GM19438 (cell line): Measurements from ENCODE around the gene DDX56.
"Not testable (repeated sequence)": the region's sequence is repeated elsewhere in the genome, so short reads cannot be mapped to it uniquely, and the experiment has no call there.

Experiments
- ATAC-seq: cut with Tn5 transposase; IDR thresholded peaks from one replicate; pipeline ENCODE4 v1.9.1; 2021; ENCODE audit warnings: low read depth; ENCODE audit not compliant: unreplicated experiment

DDX56 gene

GRCh38 chr7:44599222-44599621, 25.5 kb upstream of the DDX56 start:
- no peak for ATAC-seq

- not testable (repeated sequence) for ATAC-seq
These were observed 23.5 kb upstream of the DDX56 start for GRCh38 chr7:44597181-44597580.

DNA sequence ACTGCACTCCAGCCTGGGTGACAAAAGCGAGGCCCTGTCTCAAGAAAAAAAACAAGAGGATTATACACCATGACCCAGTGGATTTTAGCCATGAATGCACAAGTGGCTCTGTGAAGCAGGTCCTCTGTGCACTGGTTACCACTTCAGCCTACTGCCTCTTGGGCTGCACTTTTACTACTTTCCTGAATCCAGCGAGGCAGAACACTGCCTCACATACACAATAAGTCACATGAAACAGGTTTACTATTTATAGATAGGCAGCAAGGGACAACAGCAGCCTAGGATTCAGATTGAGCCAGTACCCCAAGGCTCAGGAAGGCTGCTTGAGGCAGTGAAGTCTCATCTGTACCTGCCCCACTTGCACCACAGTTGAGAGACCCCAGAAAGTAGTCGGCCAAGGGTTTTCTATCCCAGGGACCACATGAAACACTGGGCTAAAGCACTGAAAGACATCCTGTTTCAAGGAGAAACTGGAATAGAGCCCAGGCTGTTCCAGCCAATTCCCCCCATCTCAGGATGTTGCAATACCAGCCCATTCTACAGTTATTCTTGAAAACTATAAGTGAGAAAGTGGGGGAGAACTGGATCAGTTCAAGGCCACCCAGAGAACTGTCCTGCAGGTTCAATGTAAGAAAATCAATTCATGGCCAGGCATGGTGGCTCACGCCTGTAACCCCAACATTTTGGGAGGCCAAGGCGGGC, 22.4 kb upstream of the DDX56 start:
- ATAC-seq, result no peak

- ATAC-seq, result no peak
These were observed 17.2 kb upstream of the DDX56 start for GRCh38 chr7:44590910-44591309.

GRCh38 chr7:44587843-44588711, 14.4 kb upstream of the DDX56 start:
- no peak for ATAC-seq

DNA sequence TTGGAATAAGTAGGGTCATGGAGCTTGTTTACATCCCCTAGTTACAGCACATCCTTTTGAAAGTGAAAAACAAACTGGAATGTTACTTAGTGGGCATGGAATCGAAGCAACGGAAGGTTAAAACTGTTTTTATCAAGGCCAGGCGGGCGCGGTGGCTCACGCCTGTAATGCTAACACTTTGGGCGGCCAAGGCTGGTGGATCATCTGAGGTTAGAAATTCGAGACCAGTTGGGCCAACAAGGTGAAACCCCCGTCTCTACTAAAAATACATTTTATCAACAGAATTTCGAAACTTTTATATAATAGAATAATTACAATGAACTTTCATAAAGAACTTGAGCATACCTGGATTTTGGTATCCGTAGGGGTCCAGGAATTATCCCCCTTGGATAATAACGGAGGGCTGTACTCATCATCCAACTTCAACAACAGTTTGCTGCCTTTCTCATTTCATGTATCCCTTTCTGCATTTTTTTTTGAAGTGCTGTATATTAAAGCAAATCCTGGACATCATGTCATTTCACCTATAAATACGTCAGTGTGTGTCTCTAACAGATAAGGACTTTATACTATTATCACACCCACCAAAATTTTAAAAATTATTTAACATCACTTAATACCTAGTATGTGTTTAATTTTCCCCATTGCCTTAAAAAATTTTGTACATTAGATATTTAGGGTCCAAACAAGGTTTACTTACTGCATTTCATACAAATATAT, 9.6 kb upstream of the DDX56 start:
- no peak for ATAC-seq

- ATAC-seq, result peak; percentile 88
These were observed 8.3 kb upstream of the DDX56 start, which contains the start of gene TMED4 for GRCh38 chr7:44581879-44582603. Gene TMED4, minus strand, starts transcription at chr7:44582231. Its CDS starts 25 bp downstream, at chr7:44582206.

DNA sequence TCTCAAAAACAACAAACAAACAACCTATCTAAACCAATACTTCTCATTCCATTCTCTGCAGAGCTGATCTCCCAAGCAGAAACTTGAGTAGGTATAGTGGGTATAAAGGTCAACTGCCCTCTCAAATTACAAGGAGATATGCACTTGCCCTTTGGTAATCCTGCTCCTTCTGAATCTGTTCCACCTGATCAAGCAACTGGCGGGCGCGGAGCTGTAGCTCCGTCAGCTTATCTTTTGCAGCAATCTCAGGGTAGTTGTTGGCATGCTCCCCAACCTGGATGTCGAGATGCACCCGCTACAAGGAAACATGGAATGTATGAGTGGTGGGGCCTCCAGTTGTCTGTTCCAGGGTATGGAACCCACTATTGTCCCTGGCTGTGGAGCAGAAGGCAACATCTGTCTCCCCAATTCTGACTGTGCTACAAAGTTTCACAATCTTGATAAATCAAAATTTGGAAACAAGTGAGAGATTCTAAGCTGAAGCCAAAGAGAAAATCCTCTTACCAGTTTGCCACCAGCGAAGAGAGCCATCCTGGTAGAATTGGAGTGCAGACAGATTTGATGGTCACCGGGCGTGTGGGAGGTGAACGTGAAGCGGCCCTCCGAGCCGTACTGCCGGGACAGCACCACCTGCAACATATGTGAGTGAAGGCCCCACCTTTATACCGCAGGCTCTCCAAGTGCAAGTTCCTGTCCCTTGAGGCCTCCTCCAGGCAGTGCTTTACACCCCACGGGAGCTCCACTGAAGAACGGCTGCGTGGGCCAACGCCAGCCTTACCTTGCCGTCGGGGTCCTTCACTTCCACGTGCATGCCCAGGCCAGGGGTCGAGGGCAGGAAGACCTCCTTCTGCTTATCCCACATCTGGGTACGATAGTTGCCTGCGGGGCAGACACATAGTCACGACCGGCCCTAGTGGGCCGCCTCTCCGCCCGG, 7.5 kb upstream of the DDX56 start:
- peak; percentile 37 for ATAC-seq

DNA sequence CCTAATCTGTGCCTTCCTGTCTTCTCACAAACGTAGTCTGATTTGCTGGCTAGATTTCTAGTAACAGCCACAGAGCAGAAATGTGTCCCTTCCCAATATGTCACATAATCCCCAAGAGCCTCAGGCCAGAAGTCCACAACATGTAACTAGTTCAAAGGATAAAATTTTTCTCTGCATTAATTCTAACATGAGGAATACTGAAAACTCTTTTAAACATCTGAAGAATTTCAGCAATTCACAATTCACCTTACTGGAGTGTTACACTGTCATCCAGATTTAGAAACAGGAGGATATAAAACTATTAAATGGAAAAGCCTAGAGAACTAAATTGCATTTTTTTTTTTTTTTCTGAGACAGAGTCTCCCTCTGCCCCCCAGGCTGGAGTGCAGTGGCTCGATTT, 2.5 kb upstream of the DDX56 start:
- no peak for ATAC-seq

DNA sequence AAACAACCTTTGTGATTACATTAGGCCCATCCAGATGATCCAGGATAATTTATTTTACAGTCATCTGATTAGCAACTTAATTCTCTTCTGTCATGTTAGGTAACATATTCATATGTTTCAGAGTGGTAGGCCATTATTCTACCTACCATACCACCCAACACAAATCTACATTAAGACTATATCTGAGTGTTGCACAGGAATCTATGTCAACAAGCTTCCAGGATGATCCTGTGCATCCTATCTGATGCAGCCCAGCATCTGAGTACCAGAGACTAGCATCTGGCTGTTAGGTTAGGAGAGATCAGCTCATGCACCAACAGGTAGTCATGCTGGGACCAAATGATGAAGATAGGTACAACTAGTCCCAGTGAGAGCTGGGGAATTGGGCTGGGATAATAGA, 1.3 kb upstream of the DDX56 start:
- no peak for ATAC-seq

DNA sequence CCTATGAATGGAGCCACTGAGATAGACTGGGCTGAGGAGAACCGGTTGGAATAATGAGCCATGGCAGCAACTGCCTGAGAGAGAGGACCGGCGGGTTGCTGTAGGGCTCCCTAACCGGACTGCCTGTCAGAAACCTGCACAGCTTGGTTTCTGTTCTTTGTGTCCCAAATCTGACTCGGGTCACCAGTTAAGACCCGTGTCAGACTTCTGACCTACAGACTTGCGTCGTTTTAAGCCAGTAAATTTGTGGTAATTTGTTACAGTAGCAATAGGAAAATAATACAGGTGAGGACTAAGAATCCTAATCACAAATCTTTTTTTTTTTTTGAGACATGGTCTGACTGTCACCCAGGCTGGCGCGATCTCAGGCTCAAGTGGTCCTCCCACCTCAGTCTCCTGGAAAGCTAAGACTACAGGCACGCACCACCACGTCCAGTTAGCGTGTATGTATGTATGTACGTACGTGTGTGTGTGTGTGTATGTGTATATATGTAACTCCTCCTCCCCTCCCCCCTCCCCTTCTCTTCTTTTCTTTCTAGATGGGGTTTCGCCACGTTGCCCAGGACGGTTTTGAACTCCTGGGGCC, 672 bp upstream of the DDX56 start:
- no peak for ATAC-seq

- no peak for ATAC-seq
These were observed 937 bp downstream of the DDX56 start for GRCh38 chr7:44572771-44573170.

GRCh38 chr7:44569959-44570358, 3.7 kb downstream of the DDX56 start:
- ATAC-seq, result no peak

GRCh38 chr7:44568771-44569560, 4.7 kb downstream of the DDX56 start:
- ATAC-seq, result no peak

DNA sequence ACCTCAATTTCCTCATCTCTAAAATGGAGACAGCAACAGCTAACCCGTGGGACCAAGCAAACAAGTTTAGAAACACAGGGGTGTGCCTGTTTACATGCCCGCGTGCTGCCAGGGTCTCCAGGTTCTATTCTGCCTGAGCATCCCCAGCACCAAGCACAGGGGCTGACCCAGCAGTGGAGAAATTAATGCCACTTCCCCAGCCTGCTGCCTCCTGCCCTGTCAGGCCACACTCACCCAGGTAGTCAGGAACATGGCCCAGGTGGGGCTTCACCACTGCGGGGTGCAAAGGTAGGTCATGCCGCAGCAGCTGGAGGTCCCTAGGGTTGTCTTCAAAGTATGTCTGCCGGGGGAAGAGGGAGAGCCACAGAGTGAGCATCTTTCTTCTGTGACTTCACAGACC, 5.8 kb downstream of the DDX56 start:
- ATAC-seq, result no peak

GRCh38 chr7:44566680-44567079, 7.0 kb downstream of the DDX56 start:
- no peak for ATAC-seq

- ATAC-seq, result peak; percentile 42
These were observed 7.7 kb downstream of the DDX56 start for GRCh38 chr7:44565795-44566559.
